ENCODE results near the gene E2F8. TPM values are rescaled to one million over a fixed set of nuclear protein-coding genes. Genes with fewer than 3 reads are reported as not detected.

Gene E2F8
- total RNA-seq, 3 donors from 2014 or later, result 1.7 to 10.4 (median 5.1) TPM

DNA sequence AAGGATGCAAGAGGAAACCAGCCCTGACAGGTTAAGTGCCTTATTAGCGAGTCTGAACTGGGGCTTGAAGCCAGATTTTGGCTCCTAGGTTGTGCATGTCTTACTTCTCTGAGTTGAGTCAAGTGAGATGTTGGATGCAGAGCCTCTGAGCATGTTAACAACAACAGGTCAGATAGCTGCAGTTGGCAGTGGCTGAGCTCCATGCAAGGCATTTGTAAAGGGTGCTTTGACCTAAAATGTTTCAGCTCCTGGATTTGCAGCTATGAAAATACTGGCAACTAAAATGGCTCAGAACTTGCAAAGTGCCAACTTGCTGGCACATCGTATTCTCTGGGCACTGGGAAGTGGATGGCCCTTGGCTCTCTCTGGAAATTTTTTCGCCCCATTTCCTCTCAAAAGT lies 22.5 kb downstream of the E2F8 start:
- no peak for DNase-seq
- no peaks in the 10 kb centered on the region for H3K4me1 ChIP-seq (ENCODE audit: low read depth)
- intact Hi-C loops (cut with DNase I, micrococcal nuclease), result no loop called here
- TF ChIP-seq, protein P1, sequence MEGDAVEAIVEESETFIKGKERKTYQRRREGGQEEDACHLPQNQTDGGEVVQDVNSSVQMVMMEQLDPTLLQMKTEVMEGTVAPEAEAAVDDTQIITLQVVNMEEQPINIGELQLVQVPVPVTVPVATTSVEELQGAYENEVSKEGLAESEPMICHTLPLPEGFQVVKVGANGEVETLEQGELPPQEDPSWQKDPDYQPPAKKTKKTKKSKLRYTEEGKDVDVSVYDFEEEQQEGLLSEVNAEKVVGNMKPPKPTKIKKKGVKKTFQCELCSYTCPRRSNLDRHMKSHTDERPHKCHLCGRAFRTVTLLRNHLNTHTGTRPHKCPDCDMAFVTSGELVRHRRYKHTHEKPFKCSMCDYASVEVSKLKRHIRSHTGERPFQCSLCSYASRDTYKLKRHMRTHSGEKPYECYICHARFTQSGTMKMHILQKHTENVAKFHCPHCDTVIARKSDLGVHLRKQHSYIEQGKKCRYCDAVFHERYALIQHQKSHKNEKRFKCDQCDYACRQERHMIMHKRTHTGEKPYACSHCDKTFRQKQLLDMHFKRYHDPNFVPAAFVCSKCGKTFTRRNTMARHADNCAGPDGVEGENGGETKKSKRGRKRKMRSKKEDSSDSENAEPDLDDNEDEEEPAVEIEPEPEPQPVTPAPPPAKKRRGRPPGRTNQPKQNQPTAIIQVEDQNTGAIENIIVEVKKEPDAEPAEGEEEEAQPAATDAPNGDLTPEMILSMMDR (IDR thresholded peaks at IDR 0.05), result no peak
- no peak overlapping the region for H3K4me3 ChIP-seq
- H3K9me3 ChIP-seq, result no peaks in the 10 kb centered on the region
- no peak for ATAC-seq
- H3K36me3 ChIP-seq (ENCODE audit: low read depth), result no peaks in the 10 kb centered on the region

DNA sequence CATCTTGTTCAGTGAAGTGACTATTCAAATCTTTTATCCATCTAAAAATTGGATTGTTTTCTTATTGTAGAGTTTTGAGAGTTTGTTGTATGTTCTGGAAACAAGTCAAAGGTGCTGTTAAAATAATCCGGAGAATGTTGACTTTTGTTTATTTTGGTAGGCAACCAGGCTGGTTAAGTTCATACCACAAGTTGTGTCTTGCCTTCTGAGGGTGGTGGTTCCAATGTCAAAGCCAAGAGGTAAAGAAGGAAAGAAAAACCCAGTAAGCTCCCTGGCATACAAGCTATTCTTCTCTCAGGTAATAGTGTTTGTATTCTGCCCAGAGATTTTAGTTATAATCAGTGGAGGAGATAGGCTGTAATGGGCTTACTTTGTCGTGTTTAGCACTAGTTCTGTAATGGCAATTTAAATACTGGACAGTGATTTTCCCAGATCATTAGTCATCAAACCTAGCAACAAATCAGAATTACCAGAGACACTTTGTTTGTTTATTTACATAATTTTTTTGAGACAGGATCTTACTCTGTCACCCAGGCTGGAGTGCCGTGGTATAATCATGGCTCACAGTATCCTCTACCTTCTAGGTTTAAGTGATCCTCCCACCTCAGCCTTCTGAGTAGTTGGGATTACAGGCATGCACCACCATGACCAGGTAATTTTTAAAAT lies 23.9 kb downstream of the E2F8 start:
- Histone ChIP-seq H3K36me3 (ENCODE audit: low read depth) (no peaks in the 10 kb centered on the region), H3K4me3 (no peak overlapping the region), H3K9me3 (no peaks in the 10 kb centered on the region), H3K4me1 (ENCODE audit: low read depth) (no peaks in the 10 kb centered on the region)
- no peak for ATAC-seq
- intact Hi-C loops (cut with DNase I, micrococcal nuclease), result no loop called here
- DNase-seq, result no peak
- TF ChIP-seq, protein P1 (IDR thresholded peaks at IDR 0.05), result no peak

DNA sequence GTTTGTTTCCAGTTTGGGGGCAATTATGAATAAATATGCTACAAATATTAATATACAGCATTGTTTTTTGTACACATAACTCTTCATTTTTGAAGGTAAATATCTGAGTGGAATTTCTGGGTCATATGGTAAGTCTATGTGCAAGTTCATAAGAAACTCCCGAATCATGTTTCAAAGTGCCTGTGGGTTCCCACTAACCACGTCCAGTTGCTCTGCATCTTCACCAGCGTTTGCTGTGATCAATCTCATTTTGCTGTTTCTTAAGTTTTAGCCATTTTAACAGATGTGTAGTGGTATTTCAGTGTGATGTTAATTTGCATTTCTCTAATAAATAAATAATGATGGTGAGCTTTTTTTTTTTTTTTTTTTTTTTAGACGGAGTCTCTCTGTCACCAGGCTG lies 24.7 kb downstream of the E2F8 start:
- Histone ChIP-seq H3K4me3 (no peak overlapping the region), H3K9me3 (no peaks in the 10 kb centered on the region), H3K36me3 (ENCODE audit: low read depth) (no peaks in the 10 kb centered on the region), H3K4me1 (ENCODE audit: low read depth) (no peaks in the 10 kb centered on the region)
- no peak for DNase-seq
- ATAC-seq, result no peak
- intact Hi-C loops (cut with DNase I, micrococcal nuclease), result no loop called here
- TF ChIP-seq, protein P1 (IDR thresholded peaks at IDR 0.05), result no peak

DNA sequence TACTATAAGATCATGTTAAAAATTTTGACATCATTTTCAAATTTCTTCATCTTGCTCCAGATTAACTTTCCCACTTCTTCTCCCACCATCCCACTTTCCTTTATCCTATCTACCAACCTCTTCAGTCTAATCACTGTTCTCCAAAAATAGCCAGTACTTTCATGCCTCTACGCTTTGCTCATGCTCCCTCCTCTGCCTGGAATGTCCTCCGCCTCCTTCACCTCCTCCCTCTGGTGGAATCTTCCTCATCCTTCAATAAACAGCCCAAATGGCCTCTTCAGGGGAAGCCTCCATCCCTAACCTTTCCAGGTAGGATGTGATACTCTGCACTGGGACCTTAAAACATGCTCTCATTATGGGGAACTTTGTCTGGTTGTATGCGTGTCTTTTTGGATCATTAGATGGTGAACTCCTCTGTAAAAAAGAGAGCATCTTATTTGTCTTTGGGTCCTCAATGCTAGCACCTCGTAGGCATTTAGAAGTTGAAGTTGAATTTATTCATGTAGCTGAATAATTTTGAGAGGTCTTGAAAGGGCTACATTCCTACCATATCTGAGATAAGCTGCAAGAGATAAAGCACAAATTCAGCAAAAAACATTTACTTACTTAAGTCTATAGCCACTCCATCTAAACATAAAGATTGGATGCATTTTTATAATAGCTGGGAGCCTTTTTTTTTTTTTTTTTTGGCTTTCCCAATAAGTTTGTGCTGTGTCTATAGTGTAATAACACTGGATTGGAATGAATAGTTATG lies 31.0 kb downstream of the E2F8 start:
- DNase-seq, result no peak
- Histone ChIP-seq H3K9me3 (no peaks in the 10 kb centered on the region), H3K36me3 (ENCODE audit: low read depth) (no peaks in the 10 kb centered on the region), H3K4me3 (no peak overlapping the region), H3K4me1 (ENCODE audit: low read depth) (no peaks in the 10 kb centered on the region)
- no peak for ATAC-seq
- intact Hi-C loops (cut with DNase I, micrococcal nuclease), result no loop called here
- TF ChIP-seq, protein P1 (IDR thresholded peaks at IDR 0.05), result no peak

DNA sequence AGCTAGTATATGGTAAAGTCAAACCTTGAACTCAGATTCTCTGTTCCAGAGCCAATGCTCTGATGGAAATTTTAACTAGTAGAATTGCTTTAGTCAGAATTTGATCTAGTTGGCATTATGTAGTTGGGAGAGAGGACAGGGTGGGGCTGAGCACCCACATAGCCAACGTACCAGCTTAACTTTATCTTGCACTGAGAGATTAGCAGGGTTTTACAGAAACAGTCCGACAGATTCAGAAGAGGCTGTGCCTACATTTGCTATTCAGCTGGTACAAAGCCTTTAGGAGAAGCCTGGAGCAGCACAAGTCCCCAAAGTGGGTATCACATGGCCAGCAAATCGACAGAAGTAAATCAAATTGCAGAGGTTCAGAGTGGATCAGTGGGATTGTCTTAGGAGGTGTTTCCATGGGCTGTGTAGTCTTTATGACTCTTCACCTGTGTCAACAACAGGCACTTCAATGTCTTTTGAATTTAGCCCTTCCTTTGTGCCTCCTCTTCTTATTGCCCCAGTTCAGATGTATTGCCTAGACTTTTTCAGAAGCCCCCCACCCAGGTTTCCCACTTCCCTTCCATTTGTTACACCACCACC lies 31.7 kb downstream of the E2F8 start:
- Histone ChIP-seq H3K9me3 (no peaks in the 10 kb centered on the region), H3K4me3 (no peak overlapping the region), H3K4me1 (ENCODE audit: low read depth) (no peaks in the 10 kb centered on the region), H3K36me3 (ENCODE audit: low read depth) (no peaks in the 10 kb centered on the region)
- TF ChIP-seq, protein P1 (IDR thresholded peaks at IDR 0.05), result no peak
- intact Hi-C loops (cut with DNase I, micrococcal nuclease), result no loop called here
- no peak for DNase-seq
- ATAC-seq, result peak; percentile 51

Data from mucosa of descending colon (tissue), 3 donors.